ENCODE results near the gene TRIM32. TPM values are rescaled to one million over a fixed set of nuclear protein-coding genes. Genes with fewer than 3 reads are reported as not detected.

TRIM32 gene, protein sequence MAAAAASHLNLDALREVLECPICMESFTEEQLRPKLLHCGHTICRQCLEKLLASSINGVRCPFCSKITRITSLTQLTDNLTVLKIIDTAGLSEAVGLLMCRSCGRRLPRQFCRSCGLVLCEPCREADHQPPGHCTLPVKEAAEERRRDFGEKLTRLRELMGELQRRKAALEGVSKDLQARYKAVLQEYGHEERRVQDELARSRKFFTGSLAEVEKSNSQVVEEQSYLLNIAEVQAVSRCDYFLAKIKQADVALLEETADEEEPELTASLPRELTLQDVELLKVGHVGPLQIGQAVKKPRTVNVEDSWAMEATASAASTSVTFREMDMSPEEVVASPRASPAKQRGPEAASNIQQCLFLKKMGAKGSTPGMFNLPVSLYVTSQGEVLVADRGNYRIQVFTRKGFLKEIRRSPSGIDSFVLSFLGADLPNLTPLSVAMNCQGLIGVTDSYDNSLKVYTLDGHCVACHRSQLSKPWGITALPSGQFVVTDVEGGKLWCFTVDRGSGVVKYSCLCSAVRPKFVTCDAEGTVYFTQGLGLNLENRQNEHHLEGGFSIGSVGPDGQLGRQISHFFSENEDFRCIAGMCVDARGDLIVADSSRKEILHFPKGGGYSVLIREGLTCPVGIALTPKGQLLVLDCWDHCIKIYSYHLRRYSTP
- 11.8 and 14.5 TPM in 2 replicates for total RNA-seq

DNA sequence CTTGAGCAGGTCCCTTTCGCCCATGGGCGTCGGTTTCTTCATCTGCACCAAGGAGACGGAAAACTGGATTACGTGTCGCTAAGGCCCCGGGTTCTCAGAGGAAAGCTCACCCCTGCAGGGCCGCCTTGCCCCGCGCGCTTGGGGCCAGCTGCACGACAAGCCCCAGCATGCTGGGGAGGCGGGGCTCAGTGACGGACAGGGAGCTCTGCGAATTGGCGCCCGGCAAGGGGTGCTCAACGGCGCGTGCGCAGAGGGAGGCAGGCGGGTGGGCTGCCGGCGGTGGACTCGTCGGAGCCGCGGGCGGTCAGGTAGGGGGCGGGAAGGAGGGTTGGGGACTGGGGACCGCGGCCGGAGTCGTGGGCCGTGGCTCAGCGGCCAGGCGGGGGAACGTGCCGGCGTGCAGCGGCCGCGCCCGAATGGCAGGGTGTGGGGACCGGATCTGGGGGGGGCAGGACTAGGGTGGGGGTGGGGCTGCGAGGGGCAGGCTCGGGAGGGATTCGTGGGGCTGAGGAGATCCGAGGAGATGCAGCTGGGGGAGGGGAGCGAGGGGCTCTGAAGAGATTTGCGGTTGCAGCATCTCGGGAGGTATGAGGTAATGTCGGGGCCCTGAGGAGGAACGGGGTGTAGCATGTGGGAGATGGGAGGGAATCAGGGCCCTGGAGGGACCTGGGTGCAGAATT, at the start of gene TRIM32:
TRIM32 (plus strand) TSS at position 232 of the 680 bp plus-strand sequence. CDS start 10,438 bp downstream, outside the sequence.
- ATAC-seq (ENCODE audit: low read depth), result peak; percentile 98
- Mint-ChIP-seq H3K4me3 (peak within 1 kb of the TSS; percentile 89), H3K4me1 (peaks cover 52% of the 10 kb centered on the region), H3K36me3 (ENCODE audit: low read depth) (peaks cover 2% of the 10 kb centered on the region), H3K27me3 (no peaks in the 10 kb centered on the region), H3K27ac (peak within 1 kb of the TSS; percentile 84), H3K9me3 (peaks cover 2% of the 10 kb centered on the region)
- TF ChIP-seq, protein P1, sequence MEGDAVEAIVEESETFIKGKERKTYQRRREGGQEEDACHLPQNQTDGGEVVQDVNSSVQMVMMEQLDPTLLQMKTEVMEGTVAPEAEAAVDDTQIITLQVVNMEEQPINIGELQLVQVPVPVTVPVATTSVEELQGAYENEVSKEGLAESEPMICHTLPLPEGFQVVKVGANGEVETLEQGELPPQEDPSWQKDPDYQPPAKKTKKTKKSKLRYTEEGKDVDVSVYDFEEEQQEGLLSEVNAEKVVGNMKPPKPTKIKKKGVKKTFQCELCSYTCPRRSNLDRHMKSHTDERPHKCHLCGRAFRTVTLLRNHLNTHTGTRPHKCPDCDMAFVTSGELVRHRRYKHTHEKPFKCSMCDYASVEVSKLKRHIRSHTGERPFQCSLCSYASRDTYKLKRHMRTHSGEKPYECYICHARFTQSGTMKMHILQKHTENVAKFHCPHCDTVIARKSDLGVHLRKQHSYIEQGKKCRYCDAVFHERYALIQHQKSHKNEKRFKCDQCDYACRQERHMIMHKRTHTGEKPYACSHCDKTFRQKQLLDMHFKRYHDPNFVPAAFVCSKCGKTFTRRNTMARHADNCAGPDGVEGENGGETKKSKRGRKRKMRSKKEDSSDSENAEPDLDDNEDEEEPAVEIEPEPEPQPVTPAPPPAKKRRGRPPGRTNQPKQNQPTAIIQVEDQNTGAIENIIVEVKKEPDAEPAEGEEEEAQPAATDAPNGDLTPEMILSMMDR (IDR thresholded peaks at IDR 0.05), result no peak
- CTCF ChIA-PET, result no interaction called here
- intact Hi-C loops (cut with micrococcal nuclease), result no loop called here
- POLR2A ChIA-PET, result interaction anchor here (0.6 kb wide), 1 partner anchor 429 kb away, joined by 6 read pairs; no protein-coding TSS in a partner anchor
- peak; percentile 96 for DNase-seq

DNA sequence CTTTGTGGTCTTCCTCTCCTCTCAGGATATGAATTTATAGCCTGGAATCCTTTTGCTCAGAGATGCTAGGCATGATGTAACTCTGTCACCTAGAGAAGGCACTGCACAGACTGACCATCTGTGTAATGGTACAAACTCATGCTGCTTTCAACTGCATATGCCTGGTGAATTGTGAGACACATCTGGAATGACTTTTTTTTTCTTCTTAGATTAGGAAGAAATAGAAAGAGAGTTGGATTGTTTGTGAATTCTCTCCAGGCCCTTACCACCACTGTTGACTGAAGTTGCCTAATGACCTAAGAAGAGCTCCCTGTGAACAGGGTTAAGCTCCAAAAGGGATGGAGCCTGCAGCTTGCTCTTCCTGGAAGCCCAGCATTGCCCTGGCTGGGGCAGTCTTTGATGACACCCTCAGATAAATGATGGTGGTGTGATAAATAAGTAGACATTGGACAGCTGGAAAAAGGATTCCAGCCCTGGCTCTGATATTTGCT, 47.8 kb upstream of the TRIM32 start:
- DNase-seq (no peak), ATAC-seq (ENCODE audit: low read depth) (no peak)
- intact Hi-C loops (cut with micrococcal nuclease), result no loop called here
- no peaks in the 10 kb centered on the region for H3K27me3 Mint-ChIP-seq
- no peak overlapping the region for H3K4me3 Mint-ChIP-seq
- ChIA-PET POLR2A (no interaction called here), CTCF (no interaction called here)
- no peak overlapping the region for H3K27ac Mint-ChIP-seq
- no peaks in the 10 kb centered on the region for H3K36me3 Mint-ChIP-seq (ENCODE audit: low read depth)
- no peaks in the 10 kb centered on the region for H3K9me3 Mint-ChIP-seq
- no peaks in the 10 kb centered on the region for H3K4me1 Mint-ChIP-seq
- TF ChIP-seq, protein P1 (IDR thresholded peaks at IDR 0.05), result no peak

DNA sequence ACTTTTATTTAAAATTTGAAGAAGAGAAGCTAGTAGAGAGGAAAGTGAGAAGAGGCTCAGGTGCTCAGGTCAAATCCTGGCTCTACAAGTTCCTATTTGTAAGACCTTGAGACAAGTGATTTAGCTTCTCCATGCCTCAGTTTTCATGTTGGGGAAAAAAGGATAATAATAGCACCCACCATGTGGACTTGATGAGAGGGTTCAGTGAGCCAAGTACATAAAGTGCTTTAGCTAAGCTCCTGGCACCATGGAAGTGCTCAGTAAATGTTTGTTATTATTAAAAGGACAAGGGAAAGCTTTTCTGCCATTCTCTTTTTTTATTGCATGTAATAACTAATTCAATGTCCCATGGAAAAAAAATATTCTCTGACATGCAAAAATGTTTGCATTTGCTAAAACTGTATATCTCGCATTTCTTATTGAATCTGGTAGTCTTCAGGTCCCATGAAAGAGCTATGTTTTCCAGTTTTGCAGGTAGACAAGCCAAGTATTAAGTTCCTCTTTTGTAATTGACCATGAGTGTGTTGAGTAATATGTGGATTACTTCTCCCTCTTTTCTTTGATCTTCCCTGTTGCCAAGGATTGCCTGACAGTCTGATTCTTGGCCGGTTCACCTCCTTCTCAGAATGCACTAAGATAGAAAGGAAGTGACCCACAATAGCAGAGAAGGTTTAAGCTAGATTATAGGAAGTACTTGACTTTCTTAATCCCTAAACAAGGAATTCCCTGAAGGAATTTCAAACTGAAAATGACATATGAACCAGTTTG, 45.6 kb upstream of the TRIM32 start:
- CTCF ChIA-PET, result no interaction called here

DNA sequence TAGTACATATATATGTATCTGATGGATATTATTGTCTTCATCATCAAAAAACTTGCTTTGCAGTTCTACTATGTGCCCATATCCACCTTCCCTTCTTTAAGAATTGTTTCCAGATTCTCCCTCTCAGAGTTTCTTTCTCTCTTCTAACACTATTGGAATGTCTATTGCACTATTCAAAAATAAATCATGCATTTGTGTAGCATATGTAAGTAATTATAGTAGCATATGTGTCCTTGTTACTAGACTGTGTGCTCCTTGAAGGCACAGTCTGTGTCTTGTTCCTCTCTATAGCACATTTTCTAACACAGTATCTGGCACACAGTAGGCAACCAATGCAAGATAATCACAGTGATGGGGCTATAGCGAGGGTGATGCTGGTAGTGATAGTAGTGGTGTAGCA, 43.4 kb upstream of the TRIM32 start:
- H3K9me3 Mint-ChIP-seq, result no peaks in the 10 kb centered on the region
- H3K4me1 Mint-ChIP-seq, result no peaks in the 10 kb centered on the region
- H3K36me3 Mint-ChIP-seq (ENCODE audit: low read depth), result no peaks in the 10 kb centered on the region
- CTCF ChIA-PET, result no interaction called here
- POLR2A ChIA-PET, result no interaction called here
- H3K27me3 Mint-ChIP-seq, result no peaks in the 10 kb centered on the region
- TF ChIP-seq, protein P1 (IDR thresholded peaks at IDR 0.05), result no peak
- no peak for ATAC-seq (ENCODE audit: low read depth)
- no peak for DNase-seq
- intact Hi-C loops (cut with micrococcal nuclease), result no loop called here
- H3K4me3 Mint-ChIP-seq, result no peak overlapping the region
- no peak overlapping the region for H3K27ac Mint-ChIP-seq

More for the DNA sequence above, 45.6 kb upstream of the TRIM32 start:
- POLR2A ChIA-PET, result no interaction called here
- no peaks in the 10 kb centered on the region for H3K9me3 Mint-ChIP-seq
- no peak for DNase-seq
- H3K36me3 Mint-ChIP-seq (ENCODE audit: low read depth), result no peaks in the 10 kb centered on the region
- TF ChIP-seq, protein P1 (IDR thresholded peaks at IDR 0.05), result no peak
- intact Hi-C loops (cut with micrococcal nuclease), result no loop called here
- no peak overlapping the region for H3K27ac Mint-ChIP-seq
- H3K4me1 Mint-ChIP-seq, result no peaks in the 10 kb centered on the region
- H3K27me3 Mint-ChIP-seq, result no peaks in the 10 kb centered on the region
- ATAC-seq (ENCODE audit: low read depth), result no peak
- no peak overlapping the region for H3K4me3 Mint-ChIP-seq

Data from activated B cell treated with CpG ODN at 0.5 μM for 24 hours (primary cell).